Mesendoderm (in vitro differentiated cells): ENCODE data around the gene NTN3.

Experiments
- DNase-seq: peaks from one replicate; pipeline ENCODE4 v3.0.0; 2013
- H2AK5ac ChIP-seq: 2 replicates; pipeline ENCODE4 v1.6.1; 2013; ENCODE audit warnings: low read length, inconsistent platforms
- H2BK120ac ChIP-seq: 2 replicates; pipeline ENCODE4 v1.6.1; 2013; ENCODE audit warnings: low read depth, mild to moderate bottlenecking, low read length, moderate library complexity, mixed read lengths
- H2BK15ac ChIP-seq: replicated peaks from 2 replicates; pipeline ENCODE4 v1.6.1; 2013; ENCODE audit warnings: low read depth, mild to moderate bottlenecking, moderate library complexity
- H2BK5ac ChIP-seq: 2 replicates; pipeline ENCODE4 v1.6.1; 2013; ENCODE audit warnings: low read length, inconsistent platforms
- H3K18ac ChIP-seq: 2 replicates; pipeline ENCODE4 v1.6.1; 2013; ENCODE audit warnings: mild to moderate bottlenecking, low read length, mixed read lengths
- H3K23ac ChIP-seq: one replicate; pipeline ENCODE4 v1.6.1; 2013; ENCODE audit warnings: low read length
- H3K27ac ChIP-seq: 2 replicates; pipeline ENCODE4 v1.5.1; 2013; ENCODE audit warnings: low read depth, mild to moderate bottlenecking, inconsistent platforms, low read length, moderate library complexity
- H3K27me3 ChIP-seq: 2 replicates; pipeline ENCODE4 v1.6.1; 2013; ENCODE audit warnings: low read length, control low read depth, mild to moderate bottlenecking, inconsistent platforms; ENCODE audit not compliant: insufficient read depth, poor library complexity
- H3K36me3 ChIP-seq: 2 replicates; pipeline ENCODE4 v1.6.1; 2013; ENCODE audit warnings: low read length, inconsistent platforms; ENCODE audit not compliant: control insufficient read depth, insufficient read depth
- H3K4ac ChIP-seq: one replicate; pipeline ENCODE4 v1.6.1; 2013; ENCODE audit warnings: low read depth, mild to moderate bottlenecking, low read length, moderate library complexity
- H3K4me1 ChIP-seq: 2 replicates; pipeline ENCODE4 v1.6.1; 2013; ENCODE audit warnings: low read depth, low read length, inconsistent platforms; ENCODE audit not compliant: control insufficient read depth
- H3K4me2 ChIP-seq: 2 replicates; pipeline ENCODE4 v1.6.1; 2013; ENCODE audit warnings: low read length
- H3K4me3 ChIP-seq: 2 replicates; pipeline ENCODE4 v1.5.1; 2013; ENCODE audit warnings: mild to moderate bottlenecking, low read length
- H3K56ac ChIP-seq: one replicate; pipeline ENCODE4 v1.6.1; 2013; ENCODE audit warnings: low read length
- H3K79me1 ChIP-seq: 2 replicates; pipeline ENCODE4 v1.6.1; 2013; ENCODE audit warnings: low read length, inconsistent platforms
- H3K79me2 ChIP-seq: 2 replicates; pipeline ENCODE4 v1.6.1; 2013; ENCODE audit warnings: mild to moderate bottlenecking, low read length; ENCODE audit not compliant: control insufficient read depth, insufficient read depth
- H3K9ac ChIP-seq: 2 replicates; pipeline ENCODE4 v1.6.1; 2013; ENCODE audit warnings: low read length, inconsistent platforms
- H4K5ac ChIP-seq: one replicate; pipeline ENCODE4 v1.6.1; 2013; ENCODE audit warnings: low read length
- H4K8ac ChIP-seq: one replicate; pipeline ENCODE4 v1.6.1; 2013; ENCODE audit warnings: low read depth, mild to moderate bottlenecking, control low read depth, low read length, moderate library complexity
- WGBS: extraction: QIAGEN DNeasy Blood & Tissue Kit; methylation state at CpG from one replicate; pipeline ENCODE4 v1.1.7; 2013; ENCODE audit warnings: low lambda C conversion rate, missing lambda C conversion rate; ENCODE audit not compliant: insufficient coverage; ENCODE audit errors: extremely low coverage; 5-methylcytosine and 5-hydroxymethylcytosine counted together

NTN3 gene

GRCh38 chr16:2499890-2500429 is 28.9 kb downstream of the NTN3 start:
- no peak overlapping the region for H3K23ac ChIP-seq
- no peak overlapping the region for H2AK5ac ChIP-seq
- H3K18ac ChIP-seq = no peak overlapping the region
- DNase-seq = no peak
- H3K9ac ChIP-seq = no peak overlapping the region
- no peaks in the 10 kb centered on the region for H3K4me1 ChIP-seq
- no peak overlapping the region for H2BK15ac ChIP-seq
- H3K4me3 ChIP-seq = no peak overlapping the region
- H4K8ac ChIP-seq = no peak overlapping the region
- H3K4me2 ChIP-seq = no peak overlapping the region
- no peaks in the 10 kb centered on the region for H3K79me1 ChIP-seq
- H2BK120ac ChIP-seq = no peak overlapping the region
- no peaks in the 10 kb centered on the region for H3K79me2 ChIP-seq
- no peaks in the 10 kb centered on the region for H3K36me3 ChIP-seq
- H2BK5ac ChIP-seq = no peak overlapping the region
- WGBS = no CpG with 5 or more reads among the region's 29 CpGs
- no peak overlapping the region for H4K5ac ChIP-seq
- no peaks in the 10 kb centered on the region for H3K27me3 ChIP-seq
- no peak overlapping the region for H3K27ac ChIP-seq
- no peak overlapping the region for H3K4ac ChIP-seq
- no peak overlapping the region for H3K56ac ChIP-seq

GRCh38 chr16:2500430-2500917 is 29.4 kb downstream of the NTN3 start:
- no peak overlapping the region for H3K4ac ChIP-seq
- no peaks in the 10 kb centered on the region for H3K4me1 ChIP-seq
- H3K79me2 ChIP-seq = no peaks in the 10 kb centered on the region
- no peak overlapping the region for H2AK5ac ChIP-seq
- no peak overlapping the region for H2BK5ac ChIP-seq
- H4K8ac ChIP-seq = no peak overlapping the region
- no peak overlapping the region for H2BK120ac ChIP-seq
- no peaks in the 10 kb centered on the region for H3K79me1 ChIP-seq
- no peaks in the 10 kb centered on the region for H3K36me3 ChIP-seq
- no peak overlapping the region for H3K4me2 ChIP-seq
- no peak overlapping the region for H3K18ac ChIP-seq
- no peak for DNase-seq
- WGBS = no CpG with 5 or more reads among the region's 20 CpGs
- H3K27ac ChIP-seq = no peak overlapping the region
- H4K5ac ChIP-seq = no peak overlapping the region
- no peaks in the 10 kb centered on the region for H3K27me3 ChIP-seq
- H3K9ac ChIP-seq = no peak overlapping the region
- H3K4me3 ChIP-seq = no peak overlapping the region
- H3K23ac ChIP-seq = no peak overlapping the region
- H2BK15ac ChIP-seq = no peak overlapping the region
- H3K56ac ChIP-seq = no peak overlapping the region

- Histone ChIP-seq H4K8ac (no peak overlapping the region), H2BK120ac (no peak overlapping the region), H3K79me2 (no peaks in the 10 kb centered on the region), H3K4ac (no peak overlapping the region), H3K79me1 (no peaks in the 10 kb centered on the region), H2AK5ac (no peak overlapping the region), H3K36me3 (no peaks in the 10 kb centered on the region), H3K27ac (no peak overlapping the region), H2BK15ac (no peak overlapping the region), H3K4me2 (peak overlapping the region; percentile 43), H4K5ac (no peak overlapping the region), H3K56ac (peak overlapping the region; percentile 77), H3K18ac (no peak overlapping the region), H2BK5ac (no peak overlapping the region), H3K4me1 (no peaks in the 10 kb centered on the region), H3K23ac (no peak overlapping the region), H3K27me3 (no peaks in the 10 kb centered on the region), H3K9ac (peak overlapping the region; percentile 74), H3K4me3 (no peak overlapping the region)
- peak; percentile 85 for DNase-seq
- no CpG with 5 or more reads among the region's 23 CpGs for WGBS
These were observed 30.0 kb downstream of the NTN3 start for GRCh38 chr16:2500918-2501750.

GRCh38 chr16:2501946-2502895 is 31.1 kb downstream of the NTN3 start:
- Histone ChIP-seq H3K27ac (no peak overlapping the region), H3K56ac (no peak overlapping the region), H4K8ac (no peak overlapping the region), H3K4me2 (no peak overlapping the region), H3K79me1 (no peaks in the 10 kb centered on the region), H3K4ac (no peak overlapping the region), H3K36me3 (no peaks in the 10 kb centered on the region), H2BK5ac (no peak overlapping the region), H3K9ac (no peak overlapping the region), H3K23ac (no peak overlapping the region), H3K18ac (no peak overlapping the region), H3K4me1 (no peaks in the 10 kb centered on the region), H3K79me2 (no peaks in the 10 kb centered on the region), H4K5ac (no peak overlapping the region), H2BK15ac (no peak overlapping the region), H2BK120ac (no peak overlapping the region), H3K27me3 (no peaks in the 10 kb centered on the region), H2AK5ac (no peak overlapping the region), H3K4me3 (no peak overlapping the region)
- no CpG with 5 or more reads among the region's 18 CpGs for WGBS
- no peak for DNase-seq

GRCh38 chr16:2505695-2506094 is 34.6 kb downstream of the NTN3 start:
- H3K4me2 ChIP-seq = no peak overlapping the region
- no peak overlapping the region for H4K5ac ChIP-seq
- H3K9ac ChIP-seq = no peak overlapping the region
- no peaks in the 10 kb centered on the region for H3K79me2 ChIP-seq
- WGBS = 100% methylated on average over 1 of the region's 14 CpGs
- H3K36me3 ChIP-seq = no peaks in the 10 kb centered on the region
- H3K4ac ChIP-seq = no peak overlapping the region
- H3K56ac ChIP-seq = no peak overlapping the region
- no peak overlapping the region for H3K23ac ChIP-seq
- H3K4me3 ChIP-seq = no peak overlapping the region
- no peaks in the 10 kb centered on the region for H3K4me1 ChIP-seq
- no peak overlapping the region for H4K8ac ChIP-seq
- no peak for DNase-seq
- H2BK15ac ChIP-seq = no peak overlapping the region
- no peak overlapping the region for H2AK5ac ChIP-seq
- H3K27ac ChIP-seq = no peak overlapping the region
- no peak overlapping the region for H2BK120ac ChIP-seq
- no peaks in the 10 kb centered on the region for H3K27me3 ChIP-seq
- no peak overlapping the region for H2BK5ac ChIP-seq
- no peaks in the 10 kb centered on the region for H3K79me1 ChIP-seq
- H3K18ac ChIP-seq = no peak overlapping the region
